NCI-H510A (cell line): Measurements from ENCODE around the gene FMNL3.

ENCODE experiments used
- DNase-seq: peaks from one replicate; lab custom pipeline; 2025; lab: John Stamatoyannopoulos, UW

The FMNL3 gene

GRCh38 chr12:49588721-49589516 is 118.3 kb downstream of the FMNL3 start:
- DNase-seq: no peak

GRCh38 chr12:49588281-49588680 is 118.9 kb downstream of the FMNL3 start:
- DNase-seq: no peak

GRCh38 chr12:49587174-49587908 is 119.9 kb downstream of the FMNL3 start:
- no peak for DNase-seq
